OCI-M1 (cell line): Measurements from ENCODE around the gene JMJD8.

Experiments
- DNase-seq: peaks from one replicate; lab custom pipeline; 2025; lab: John Stamatoyannopoulos, UW

Gene JMJD8

DNA sequence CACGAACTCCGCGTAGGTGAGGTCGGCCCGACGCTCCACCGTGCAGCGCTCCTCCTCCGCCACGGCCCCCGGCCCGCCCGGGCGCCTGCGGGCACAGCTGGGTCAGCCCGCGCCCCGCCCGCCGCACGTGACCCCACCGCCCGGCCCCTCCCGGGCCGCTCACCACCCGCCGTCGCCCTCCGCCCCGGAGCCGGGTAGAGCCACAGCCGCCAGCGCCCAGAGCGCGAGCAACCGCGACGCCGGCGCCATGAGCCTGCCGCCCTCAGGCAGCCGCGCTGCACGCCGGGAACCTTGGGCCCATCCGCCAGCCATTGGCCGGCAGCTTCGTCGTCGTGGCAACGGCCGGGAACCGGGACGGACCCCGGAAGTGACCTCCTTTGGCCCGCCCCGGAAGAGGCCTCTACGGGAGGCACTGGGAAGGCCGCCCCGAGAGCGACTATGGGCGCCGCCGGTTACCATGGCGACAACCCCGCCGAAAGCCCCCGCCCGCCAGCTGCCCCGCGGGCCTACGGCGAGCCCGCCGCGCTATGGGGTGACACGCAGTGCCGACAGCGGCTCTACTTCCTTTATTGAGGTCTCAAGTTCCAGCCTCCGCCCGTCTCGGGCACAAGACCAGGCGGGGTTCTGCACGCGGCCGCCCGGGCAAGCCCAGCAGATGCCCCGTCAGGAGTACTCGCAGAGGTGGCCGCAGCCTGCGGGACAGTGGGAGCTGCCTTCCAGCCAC lies at the start of gene JMJD8:
Gene JMJD8 (minus strand): TSS at position 264 of the 724 bp plus-strand sequence. CDS start 15 bp downstream, at position 249.
- peak; percentile 98 for DNase-seq

DNA sequence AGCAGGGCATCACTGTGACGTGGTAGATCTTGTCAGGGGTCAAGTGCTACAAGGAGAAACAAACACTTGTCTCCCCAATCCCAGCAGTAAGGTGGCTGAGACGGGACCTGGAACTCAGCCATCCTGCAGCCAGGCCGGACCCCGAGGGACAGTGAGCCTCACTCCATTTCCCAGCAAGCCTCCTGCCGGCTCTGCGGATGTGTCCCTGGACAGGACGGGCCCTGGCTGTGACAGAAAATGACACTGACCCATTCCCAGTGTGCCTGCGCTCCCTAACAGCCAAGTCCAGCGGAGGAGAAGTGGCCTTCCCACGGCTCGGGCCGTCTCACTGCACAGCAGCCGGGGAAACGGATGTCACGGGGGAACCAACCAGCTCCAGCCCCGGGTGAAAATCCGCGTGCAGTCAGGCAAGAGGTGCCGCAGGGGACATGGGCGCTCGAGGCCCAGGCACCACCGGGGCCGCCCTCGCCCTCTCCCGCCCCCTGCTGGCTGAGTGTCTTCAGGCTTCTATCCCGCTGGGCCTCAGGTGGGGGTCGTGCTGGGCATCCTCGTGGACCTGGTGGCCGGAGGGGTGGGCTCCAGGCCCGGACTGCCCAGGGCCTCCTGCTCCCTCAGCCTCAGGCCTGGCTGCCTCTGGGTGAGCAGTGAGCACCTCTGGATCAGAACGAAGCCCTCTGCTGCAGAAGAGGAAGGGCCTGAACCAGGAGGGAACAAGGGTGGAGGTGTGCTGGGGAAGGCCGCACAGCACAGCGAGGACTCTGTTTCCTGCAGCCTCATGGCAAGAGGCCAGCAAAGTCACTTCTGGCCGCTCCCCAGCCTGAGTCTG lies 49.5 kb upstream of the JMJD8 start:
- DNase-seq = no peak

DNA sequence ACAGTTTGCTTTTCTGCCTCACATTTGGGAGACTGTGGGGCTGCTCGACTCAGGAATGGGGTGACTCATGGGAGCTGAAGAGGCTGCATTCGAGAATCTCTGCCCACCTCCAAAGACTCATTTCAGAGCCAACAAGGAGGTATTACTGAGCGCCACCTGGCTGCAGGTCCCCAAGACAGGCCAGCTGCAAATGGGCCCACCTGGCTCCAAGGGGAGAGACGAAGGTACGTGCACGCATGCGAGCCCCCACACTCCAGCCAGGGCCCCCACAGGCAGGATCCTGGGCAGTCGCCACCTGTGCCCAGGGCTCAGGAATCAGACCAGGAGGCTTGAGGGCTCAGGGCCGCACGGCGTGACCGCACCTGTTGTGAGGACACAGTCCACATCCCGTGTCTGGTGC lies 48.8 kb upstream of the JMJD8 start:
- DNase-seq = no peak

GRCh38 chr16:732332-732731 lies 48.2 kb upstream of the JMJD8 start:
- no peak for DNase-seq

- DNase-seq = no peak
These were observed 46.8 kb upstream of the JMJD8 start for GRCh38 chr16:730666-731509.

DNA sequence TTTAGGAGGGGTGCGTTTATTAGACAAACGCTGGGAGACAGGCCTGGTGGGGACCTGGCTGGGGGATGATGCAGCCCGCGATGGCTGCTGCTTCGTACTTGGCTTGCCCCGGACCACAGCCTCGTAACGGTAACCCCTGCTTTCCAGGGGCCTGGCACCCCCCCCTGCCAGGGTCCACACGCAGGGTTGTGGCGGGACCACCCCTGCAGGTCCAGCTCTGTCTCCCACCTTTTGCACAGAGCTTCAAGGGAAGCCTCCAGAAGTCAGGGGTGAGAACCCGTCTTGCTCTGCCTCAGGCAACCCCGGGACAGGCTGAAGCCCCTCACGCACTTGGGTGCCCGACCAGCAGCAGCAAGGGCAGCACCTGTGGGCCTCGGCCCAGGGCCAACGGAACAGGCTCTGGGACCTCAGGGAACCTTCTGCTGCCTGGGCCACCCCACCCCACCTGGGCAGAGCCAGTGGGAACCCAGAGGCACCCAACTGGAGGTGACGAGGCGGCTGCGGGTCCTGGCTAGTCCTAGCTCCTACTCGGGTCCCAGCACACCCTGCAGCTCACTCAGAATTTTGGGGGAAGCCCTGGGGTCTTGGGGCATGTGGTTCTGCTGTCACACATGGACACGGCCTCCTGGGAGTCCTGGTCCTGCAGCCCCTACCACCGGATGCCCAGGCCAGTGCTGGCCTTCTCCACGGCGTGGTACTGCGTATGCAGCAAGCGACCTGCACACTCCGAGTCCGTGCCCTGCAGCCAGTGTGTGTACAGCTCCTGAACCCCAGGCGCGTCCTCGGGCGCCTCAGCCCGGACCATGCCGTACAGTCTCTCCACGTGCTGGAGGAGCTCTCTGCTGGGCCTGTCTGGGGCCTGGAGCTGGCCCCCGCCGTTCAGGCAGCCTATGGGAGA lies 45.9 kb upstream of the JMJD8 start:
- DNase-seq = no peak

- DNase-seq = no peak
These were observed 45.0 kb upstream of the JMJD8 start for GRCh38 chr16:728890-729744.

DNA sequence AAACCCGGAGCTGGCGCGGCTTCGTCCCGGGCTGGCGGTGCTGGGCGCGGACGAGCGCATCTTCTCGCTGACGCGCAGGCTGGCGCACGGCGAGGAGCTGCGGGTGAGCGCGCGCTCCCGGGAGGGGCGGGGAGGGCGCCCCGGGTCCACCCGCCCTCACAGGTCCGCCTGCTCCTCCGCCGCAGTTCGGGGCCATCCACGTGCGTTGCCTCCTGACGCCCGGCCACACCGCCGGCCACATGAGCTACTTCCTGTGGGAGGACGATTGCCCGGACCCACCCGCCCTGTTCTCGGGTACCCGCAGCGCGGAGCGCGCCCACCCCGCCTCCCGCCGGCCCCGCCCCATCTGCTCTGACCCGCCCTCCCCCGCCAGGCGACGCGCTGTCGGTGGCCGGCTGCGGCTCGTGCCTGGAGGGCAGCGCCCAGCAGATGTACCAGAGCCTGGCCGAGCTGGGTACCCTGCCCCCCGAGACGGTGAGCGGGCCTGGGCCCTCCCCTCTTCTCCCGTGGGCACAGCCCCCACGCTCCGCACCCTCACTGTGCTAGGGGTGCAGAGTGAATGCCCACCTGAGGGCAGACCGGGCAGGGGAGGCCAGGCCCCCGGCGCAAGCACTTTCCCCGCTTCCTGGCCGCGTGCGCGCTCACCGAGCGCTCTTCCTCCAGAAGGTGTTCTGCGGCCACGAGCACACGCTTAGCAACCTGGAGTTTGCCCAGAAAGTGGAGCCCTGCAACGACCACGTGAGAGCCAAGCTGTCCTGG lies 44.2 kb upstream of the JMJD8 start:
- DNase-seq = peak; percentile 86

DNA sequence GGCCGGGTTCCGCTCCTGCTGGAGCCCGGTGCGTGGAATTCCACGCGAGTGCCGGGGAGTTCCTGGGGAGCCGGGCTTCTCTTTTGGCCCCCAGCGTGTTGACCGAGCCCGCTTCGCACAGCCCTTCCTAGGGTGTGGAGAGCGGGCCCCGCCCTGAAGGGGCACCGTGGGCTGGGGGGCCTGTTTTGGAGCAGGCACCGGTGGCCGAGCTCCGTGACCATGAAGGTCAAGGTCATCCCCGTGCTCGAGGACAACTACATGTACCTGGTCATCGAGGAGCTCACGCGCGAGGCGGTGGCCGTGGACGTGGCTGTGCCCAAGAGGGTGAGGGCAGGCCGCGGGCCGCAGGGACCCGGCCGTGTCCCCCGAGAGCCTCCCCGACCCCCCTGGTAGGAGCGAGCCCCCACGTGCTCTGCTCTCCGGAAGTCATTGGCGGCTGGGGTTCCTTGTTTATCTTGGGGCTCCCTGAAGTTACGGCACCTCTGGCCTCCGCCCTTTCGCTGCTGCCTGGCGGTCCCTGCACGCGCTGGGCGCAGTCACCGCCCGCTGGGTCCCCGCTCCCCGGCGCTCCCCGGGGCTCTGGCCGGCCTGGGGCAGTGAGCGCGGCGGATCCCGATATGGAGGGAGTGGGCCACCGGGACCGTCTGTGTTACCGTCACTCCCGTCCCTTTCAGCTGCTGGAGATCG lies 43.3 kb upstream of the JMJD8 start:
- DNase-seq = peak; percentile 34

DNA sequence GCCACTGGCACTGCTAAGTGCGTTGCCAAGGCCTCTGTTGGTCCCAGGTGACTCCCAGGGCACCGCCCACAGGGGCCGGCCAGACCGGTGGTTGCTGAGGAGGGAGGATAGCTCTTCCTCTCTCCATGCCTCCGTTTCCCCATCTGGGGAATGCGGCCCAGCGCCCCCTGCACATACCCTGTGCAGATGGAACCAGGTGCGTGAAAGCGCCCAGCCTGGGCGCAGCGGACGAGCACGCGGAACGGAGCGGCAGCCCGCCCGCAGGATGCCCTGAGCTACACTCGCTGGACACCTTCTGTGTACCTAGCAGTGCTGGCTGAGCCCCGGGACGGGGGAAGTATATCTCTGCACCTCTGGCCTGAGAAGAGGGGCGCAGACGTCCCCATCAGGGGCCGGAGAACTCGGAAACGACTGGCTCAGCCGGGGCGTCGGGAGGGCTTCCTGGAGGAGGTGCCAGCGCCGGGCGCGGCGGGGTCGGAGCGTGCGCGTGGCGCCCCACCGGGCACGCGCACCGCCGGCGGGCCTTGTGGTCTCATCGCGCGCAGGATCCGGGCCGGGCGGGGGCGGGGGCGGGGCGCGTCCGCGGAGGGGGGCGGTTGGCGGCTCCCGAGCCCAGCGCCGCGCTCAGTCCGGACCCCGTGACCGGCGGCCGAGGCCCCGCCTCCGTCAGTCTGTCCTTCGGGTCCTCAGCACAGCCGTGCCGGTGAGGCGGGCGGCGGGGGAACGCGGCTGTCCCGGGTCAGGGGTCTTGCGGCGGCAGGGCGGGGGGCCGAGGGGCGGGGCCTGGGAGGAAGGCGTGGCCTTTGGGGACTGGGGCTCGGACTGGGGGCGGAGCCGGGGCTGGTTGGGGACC lies 42.5 kb upstream of the JMJD8 start, which contains the start of the genes CCDC78 and HAGHL:
Gene CCDC78 (minus strand): TSS at position 6 of the 853 bp plus-strand sequence. CDS start 76 bp downstream, outside the sequence.
Gene HAGHL (plus strand): TSS at position 669 of the 853 bp plus-strand sequence. CDS start 404 bp downstream, outside the sequence.
- DNase-seq = peak; percentile 64

- no peak for DNase-seq
These were observed 42.0 kb upstream of the JMJD8 start for GRCh38 chr16:726188-726437.

- no peak for DNase-seq
These were observed 41.5 kb upstream of the JMJD8 start for GRCh38 chr16:725463-726187.

- no peak for DNase-seq
These were observed 40.9 kb upstream of the JMJD8 start for GRCh38 chr16:725041-725376.

DNA sequence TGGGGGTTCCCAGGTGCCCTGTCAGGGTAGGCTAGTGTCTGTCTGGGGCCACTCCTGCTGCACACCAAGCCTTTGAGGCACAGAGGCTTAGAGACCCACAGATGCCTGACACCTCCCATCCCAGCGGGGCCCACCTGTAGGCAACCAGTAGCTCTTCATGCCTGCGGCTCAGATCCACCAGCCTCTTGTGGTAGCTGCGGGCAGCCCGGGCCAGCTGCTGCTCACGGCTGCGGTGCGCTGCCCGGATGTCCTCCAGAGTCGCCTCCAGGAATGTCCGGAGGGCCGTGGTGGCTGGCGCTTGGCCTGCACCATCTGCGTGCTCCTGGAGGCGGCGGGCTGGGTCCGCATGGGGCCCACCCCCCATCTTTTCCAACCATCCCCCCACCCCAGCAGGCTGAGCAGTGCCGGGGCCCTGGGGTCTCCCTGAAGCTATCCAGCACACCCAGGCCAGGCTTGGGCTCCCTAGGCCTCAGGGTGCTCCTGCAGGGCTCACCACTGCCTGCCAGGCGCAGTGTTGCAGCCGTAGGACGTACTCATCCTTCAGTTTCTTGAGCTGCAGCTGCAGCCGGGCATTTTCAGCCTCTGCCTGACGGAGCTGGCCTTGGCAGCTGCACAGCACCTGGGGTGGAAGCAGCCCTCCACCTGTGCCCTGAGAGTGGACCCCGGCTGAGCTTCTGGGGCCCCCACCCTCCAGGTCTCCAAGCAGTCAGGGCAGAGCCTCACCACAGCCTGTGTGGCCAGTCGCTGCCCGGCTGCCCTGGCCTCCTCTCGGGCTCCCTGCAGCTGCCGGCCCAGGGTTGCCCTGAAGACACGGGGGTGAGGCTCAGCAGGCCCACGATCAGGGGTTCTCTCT lies 40.3 kb upstream of the JMJD8 start:
- DNase-seq = no peak

DNA sequence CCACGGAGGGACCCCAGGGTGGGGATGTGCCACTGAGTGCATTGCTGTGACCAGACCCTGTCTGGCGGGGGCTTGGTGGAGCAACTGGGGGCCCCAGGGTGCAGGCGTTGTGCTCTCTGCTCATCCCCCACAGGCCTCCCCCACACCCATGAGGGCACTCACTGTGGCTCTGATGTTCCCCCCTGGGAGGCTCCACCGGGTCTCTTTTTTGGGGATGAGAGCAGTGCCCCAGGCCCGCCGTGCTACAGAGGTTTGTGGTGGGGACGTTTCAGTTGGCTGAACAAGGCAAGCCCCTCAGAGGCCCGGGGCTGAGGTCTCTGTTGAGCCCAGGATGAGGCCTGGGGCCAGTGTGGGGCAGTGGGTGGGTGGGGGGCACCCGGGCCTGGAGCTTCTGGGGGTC lies 39.6 kb upstream of the JMJD8 start:
- no peak for DNase-seq

DNA sequence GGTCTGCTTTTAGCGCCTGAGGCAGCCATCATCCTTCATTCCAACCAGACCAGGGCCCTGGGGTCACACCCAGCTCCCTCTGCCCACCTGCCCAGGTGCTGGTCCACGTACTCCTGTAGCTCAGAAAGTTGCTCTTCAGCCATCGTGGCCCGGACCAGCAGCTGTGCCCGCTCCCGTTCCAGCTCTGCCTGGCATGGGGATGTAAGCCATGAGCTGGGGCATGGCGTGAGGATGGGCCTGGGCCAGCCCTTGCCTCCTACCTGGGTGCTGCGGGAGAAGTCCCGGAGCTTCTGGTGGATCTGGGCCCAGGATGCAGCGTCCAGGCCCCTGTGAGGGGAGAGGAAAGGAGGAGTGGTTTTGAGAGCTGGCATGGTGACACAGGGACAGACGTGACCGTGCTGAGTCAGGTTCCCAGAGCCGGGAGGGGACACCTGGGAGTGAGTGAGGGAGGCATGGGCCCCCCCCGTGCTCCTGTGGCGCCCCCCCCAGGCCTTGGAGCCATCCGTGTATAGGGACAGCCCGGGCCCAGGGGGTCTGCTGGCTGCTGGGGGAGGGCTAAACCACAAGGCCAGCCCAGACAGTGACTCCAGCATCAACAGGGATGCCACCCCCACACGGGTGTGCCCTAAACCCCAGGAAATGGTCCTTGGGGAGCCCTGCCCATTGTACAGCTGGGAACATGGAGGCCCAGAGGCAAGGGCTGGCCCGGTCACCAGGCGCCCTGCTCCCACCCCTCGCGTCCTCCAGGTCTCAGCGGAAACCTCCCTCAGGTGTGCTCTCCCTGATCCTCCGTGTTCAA lies 38.9 kb upstream of the JMJD8 start:
- no peak for DNase-seq
